RWPE1 (cell line): ENCODE measurements around the gene LRRC27.
"Not testable (repeated sequence)": the region's sequence is repeated elsewhere in the genome, so short reads cannot be mapped to it uniquely, and the experiment has no call there.

Experiments used
- CTCF ChIA-PET: fragments of 350-600 bp; sonication (Branson Sonifier 250); formaldehyde crosslinking; extraction: SDS; loops from one replicate; lab custom pipeline; 2021; lab: Yijun Ruan, JAX
- POLR2A ChIA-PET: fragments of 400-600 bp; formaldehyde crosslinking; extraction: SDS; loops from one replicate; lab custom pipeline; 2020; ENCODE audit warnings: antibody characterized with exemption; ENCODE audit not compliant: low non-redundant PET; lab: Yijun Ruan, JAX
- DNase-seq: peaks from one replicate; pipeline ENCODE4 v3.0.0; 2012; ENCODE audit warnings: low spot score
- H3K27ac ChIP-seq: fragments of 450-650 bp; 2 replicates; pipeline ENCODE4 v1.5.1; 2017
- TF ChIP-seq, protein P1 (sequence below): fragments of 450-650 bp; conservative IDR thresholded peaks from 2 replicates; pipeline ENCODE4 v1.5.1; 2017; ENCODE audit warnings: low read depth, mild to moderate bottlenecking

Gene LRRC27

DNA sequence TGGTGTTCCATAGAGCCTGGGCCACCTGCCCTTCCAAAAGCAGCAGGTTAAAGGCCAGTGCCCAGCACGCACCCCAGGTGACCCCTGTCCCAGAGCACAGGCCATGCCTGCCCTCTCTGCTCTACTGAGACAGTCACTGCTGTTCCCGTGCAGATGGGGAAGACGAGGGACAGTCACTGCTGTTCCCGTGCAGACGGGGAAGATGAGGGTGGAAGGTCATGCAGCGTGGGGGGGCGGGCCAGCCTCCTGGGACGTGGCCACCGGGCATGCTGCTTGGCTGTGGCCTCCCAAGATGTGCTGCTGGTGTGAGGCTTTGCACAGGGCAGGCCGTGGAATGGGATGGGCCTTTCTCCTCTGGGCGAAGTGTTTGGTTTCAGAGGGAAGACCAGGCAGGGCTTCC lies 18.4 kb downstream of the LRRC27 start:
- TF ChIP-seq, protein P1, sequence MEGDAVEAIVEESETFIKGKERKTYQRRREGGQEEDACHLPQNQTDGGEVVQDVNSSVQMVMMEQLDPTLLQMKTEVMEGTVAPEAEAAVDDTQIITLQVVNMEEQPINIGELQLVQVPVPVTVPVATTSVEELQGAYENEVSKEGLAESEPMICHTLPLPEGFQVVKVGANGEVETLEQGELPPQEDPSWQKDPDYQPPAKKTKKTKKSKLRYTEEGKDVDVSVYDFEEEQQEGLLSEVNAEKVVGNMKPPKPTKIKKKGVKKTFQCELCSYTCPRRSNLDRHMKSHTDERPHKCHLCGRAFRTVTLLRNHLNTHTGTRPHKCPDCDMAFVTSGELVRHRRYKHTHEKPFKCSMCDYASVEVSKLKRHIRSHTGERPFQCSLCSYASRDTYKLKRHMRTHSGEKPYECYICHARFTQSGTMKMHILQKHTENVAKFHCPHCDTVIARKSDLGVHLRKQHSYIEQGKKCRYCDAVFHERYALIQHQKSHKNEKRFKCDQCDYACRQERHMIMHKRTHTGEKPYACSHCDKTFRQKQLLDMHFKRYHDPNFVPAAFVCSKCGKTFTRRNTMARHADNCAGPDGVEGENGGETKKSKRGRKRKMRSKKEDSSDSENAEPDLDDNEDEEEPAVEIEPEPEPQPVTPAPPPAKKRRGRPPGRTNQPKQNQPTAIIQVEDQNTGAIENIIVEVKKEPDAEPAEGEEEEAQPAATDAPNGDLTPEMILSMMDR = no peak
- DNase-seq = no peak
- ChIA-PET CTCF (no interaction called here), POLR2A (no interaction called here)
- no peak overlapping the region for H3K27ac ChIP-seq

DNA sequence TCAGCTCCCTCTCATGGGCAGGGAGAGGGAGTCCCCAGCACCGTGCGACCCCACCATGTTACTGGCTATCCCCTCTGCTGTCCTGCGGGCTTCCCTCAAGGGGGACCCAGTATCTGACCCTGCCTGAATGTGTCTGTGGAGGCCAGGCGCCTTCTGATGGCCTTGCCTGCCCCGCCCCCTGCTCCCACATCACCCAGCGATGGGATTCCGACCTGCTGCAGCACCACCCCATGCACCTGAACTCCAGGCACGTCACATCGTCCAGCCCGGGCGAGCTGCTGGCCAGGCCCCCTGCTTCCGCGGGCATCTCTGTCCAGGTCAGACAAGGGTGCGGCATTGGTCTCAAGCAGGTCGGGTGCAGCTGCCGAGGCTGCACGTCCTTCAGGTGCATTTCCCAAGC lies 19.0 kb downstream of the LRRC27 start:
- CTCF ChIA-PET = interaction anchor here (0.7 to 0.8 kb wide), 2 partner anchors 11 to 129 kb away, joined by 4 read pairs; no protein-coding TSS in a partner anchor
- no peak overlapping the region for H3K27ac ChIP-seq
- DNase-seq = no peak
- TF ChIP-seq, protein P1 = no peak
- POLR2A ChIA-PET = no interaction called here

DNA sequence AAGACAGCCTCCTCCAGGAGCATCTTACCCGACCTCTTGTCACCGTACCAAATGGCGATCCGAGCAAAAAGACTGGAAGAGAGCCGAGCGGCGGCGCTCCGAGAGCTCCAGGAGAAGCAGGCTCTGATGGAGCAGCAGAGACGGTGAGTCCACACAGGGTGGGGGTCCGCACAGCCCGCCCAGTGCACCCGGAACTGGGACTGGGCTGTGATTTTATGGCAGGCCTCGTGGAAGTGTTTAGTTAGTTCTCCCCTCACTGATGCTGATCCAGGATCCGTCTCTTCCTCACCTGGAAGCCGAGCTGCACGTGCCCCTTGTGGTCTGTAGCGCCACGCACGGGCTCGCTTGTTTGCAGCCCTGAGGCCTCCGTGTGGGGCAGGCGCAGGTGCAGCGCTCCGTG lies 19.6 kb downstream of the LRRC27 start:
- no peak overlapping the region for H3K27ac ChIP-seq
- ChIA-PET CTCF (interaction anchor here (0.7 to 0.8 kb wide), 2 partner anchors 11 to 129 kb away, joined by 4 read pairs; no protein-coding TSS in a partner anchor), POLR2A (no interaction called here)
- TF ChIP-seq, protein P1 = no peak
- no peak for DNase-seq

DNA sequence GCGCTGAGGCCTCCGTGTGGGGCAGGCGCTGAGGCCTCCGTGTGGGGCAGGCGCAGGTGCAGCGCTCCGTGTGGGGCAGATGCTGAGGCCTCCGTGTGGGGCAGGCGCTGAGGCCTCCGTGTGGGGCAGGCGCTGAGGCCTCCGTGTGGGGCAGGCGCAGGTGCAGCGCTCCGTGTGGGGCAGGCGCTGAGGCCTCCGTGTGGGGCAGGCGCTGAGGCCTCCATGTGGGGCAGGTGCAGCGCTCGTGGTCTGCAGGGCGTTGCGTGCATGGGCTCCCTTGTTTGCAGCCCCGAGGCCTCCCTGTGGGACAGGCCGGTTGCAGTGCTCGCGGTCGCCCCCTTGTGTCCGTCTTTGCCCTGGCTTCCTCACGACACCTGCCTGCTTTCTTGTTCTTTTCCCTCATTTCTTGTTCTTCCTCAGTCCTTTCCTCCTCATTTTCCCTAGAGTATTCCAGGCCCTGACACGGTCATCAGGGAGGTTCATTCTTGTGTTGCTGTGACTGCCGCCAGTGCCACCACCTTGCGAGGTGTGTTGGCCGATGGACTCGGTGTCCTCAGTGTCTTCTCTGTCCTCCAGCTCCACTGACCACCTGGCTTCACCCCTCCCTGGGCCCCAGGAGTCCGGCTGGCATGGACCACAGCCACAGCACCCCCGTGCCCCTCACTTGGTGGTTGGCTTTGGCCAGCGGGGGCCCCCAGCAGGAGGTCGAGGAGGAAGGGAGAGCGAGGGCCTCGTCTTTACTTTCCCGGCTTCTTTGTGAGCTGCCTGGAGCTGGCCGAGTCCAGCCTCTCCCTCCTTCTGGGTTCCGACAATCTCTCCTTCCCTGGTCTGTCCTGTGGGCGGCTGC lies 20.7 kb downstream of the LRRC27 start:
- POLR2A ChIA-PET, H3K27ac ChIP-seq: not testable (repeated sequence)
- DNase-seq = peak; percentile 68
- CTCF ChIA-PET = interaction anchor here (0.6 to 1.2 kb wide), 10 partner anchors 8 to 182 kb away, joined by 3 to 10 read pairs (median 4); no protein-coding TSS in a partner anchor
- TF ChIP-seq, protein P1 = peak; percentile 71

DNA sequence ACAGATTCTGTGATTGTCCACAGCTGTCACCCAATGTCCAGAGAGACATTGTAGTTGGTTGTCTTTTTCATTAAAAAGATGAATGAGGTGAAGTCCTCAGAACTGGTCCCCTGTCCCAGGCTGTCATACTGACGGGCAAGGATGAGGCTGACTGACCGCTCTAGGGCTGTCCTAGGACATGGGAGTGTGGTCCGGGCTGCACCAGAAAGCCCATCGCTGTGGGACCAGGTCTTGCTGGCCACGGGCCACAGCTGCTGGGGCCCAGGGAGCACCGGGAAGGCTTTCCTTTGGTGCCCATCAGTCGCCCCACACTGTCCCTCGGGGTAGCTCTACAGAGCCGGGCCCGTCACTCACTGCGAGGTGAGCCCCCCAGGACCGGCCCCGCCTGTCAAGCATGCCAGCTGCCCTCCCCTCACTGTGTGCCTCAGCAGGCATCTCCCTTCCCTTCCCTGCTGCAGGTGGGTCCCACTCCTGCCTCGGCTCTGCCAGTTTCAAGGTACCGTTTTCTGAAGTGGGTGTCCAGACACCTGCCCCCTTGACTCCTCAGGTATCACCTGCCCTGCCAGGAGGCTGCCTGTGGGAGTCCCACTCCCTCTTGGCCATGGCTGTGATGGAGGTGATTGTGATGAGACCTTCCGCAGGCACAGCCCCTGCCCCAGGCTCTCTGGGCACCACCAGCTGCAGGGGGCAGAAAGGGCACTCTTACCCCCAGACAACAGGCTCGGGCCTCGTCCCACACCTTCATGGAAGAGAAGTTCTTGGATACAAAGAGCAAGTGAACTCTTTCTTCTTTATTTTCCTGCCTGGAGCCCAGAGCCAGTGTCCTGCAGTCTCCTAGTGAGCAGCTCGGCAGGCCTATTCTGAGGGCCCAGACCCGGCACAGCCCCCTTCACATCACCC lies 21.7 kb downstream of the LRRC27 start:
- no peak for DNase-seq
- no peak overlapping the region for H3K27ac ChIP-seq
- ChIA-PET CTCF (interaction anchor here (0.6 to 1.2 kb wide), 10 partner anchors 7 to 183 kb away, joined by 3 to 10 read pairs (median 4); no protein-coding TSS in a partner anchor), POLR2A (no interaction called here)
- TF ChIP-seq, protein P1 = no peak
